GM12892 (cell line): ENCODE measurements around the gene NCLN.

Experiments used
- POLR2A ChIP-seq: IDR thresholded peaks from 2 replicates; pipeline ENCODE4 v1.6.1; 2011; ENCODE audit warnings: low read depth, low read length, control low read depth
- POLR2AphosphoS5 ChIP-seq: IDR thresholded peaks from 2 replicates; pipeline ENCODE4 v1.6.1; 2011; ENCODE audit warnings: low read depth, low read length, control low read depth
- TAF1 ChIP-seq: IDR thresholded peaks from 2 replicates; pipeline ENCODE4 v1.6.1; 2011; ENCODE audit warnings: low read depth, mild to moderate bottlenecking, control low read depth, low read length, borderline replicate concordance

- no peak for TF ChIP-seq POLR2A
- no peak for TF ChIP-seq POLR2AphosphoS5
- no peak for TF ChIP-seq TAF1
Measured at GRCh38 chr19:3152419-3152780, 33.3 kb upstream of the NCLN start.
